Heart left ventricle (tissue), 16 donors: Measurements from ENCODE around the gene RBM14. TPM values are rescaled to one million over a fixed set of nuclear protein-coding genes. Genes with fewer than 3 reads are reported as not detected.

Experiments
- ATAC-seq, 4 donors: fragments of 200-7000 bp; cut with Tn5 transposase; one replicate each; pipeline ENCODE4 v1.9.1; 2020 to 2022; ENCODE audit warnings: moderate library complexity in 4 of 4, mild to moderate bottlenecking in 3 of 4, moderate number of reproducible peaks in 1 of 4
- DNase-seq, 5 donors: peaks; one replicate each; pipeline ENCODE4 v3.0.0-alpha.2; 2020
- H3K27ac ChIP-seq, 12 donors: fragments of 200-600 bp; sonication (generic) in 4 of 12; one replicate each; pipeline versions ENCODE4 v1.5.0 to v1.8.0; 2016 to 2022; ENCODE audit warnings: mild to moderate bottlenecking in 2 of 12
- H3K27me3 ChIP-seq, 9 donors: fragments of 200-600 bp; sonication (generic) in 2 of 9; one replicate each; pipeline versions ENCODE4 v1.5.1 to v1.8.0; 2016 to 2022; ENCODE audit warnings: mild to moderate bottlenecking in 3 of 9
- H3K36me3 ChIP-seq, 9 donors: fragments of 200-600 bp; sonication (generic) in 2 of 9; one replicate each; pipeline versions ENCODE4 v1.5.0 to v1.8.0; 2018 to 2022; ENCODE audit warnings: mild to moderate bottlenecking in 2 of 9
- H3K4me1 ChIP-seq, 12 donors: fragments of 200-600 bp; sonication (generic) in 4 of 12; one replicate each; pipeline versions ENCODE4 v1.5.0 to v1.8.0; 2016 to 2022; ENCODE audit warnings: mild to moderate bottlenecking in 3 of 12
- H3K4me3 ChIP-seq, 12 donors: fragments of 200-600 bp; sonication (generic) in 4 of 12; one replicate each; pipeline versions ENCODE4 v1.5.0 to v1.8.0; 2017 to 2022; ENCODE audit warnings: mild to moderate bottlenecking in 9 of 12, moderate library complexity in 4 of 12
- H3K9me3 ChIP-seq, 12 donors: fragments of 200-600 bp; sonication (generic) in 4 of 12; one replicate each; pipeline versions ENCODE4 v1.5.0 to v1.8.0; 2016 to 2022; ENCODE audit warnings: mild to moderate bottlenecking in 1 of 12
- CTCF ChIP-seq, 12 donors: fragments of 200-600 bp; sonication (generic) in 4 of 12; IDR thresholded peaks; one replicate each; pipeline versions ENCODE4 v1.5.0 to v1.8.0; 2018 to 2022; ENCODE audit warnings: antibody characterized with exemption in 12 of 12, mild to moderate bottlenecking in 5 of 12
- POLR2A ChIP-seq, 2 donors: fragments of 450-650 bp; IDR thresholded peaks; one replicate each; pipeline ENCODE4 v1.6.1; 2017; ENCODE audit warnings: antibody characterized with exemption in 2 of 2, mild to moderate bottlenecking in 2 of 2, moderate library complexity in 2 of 2
- WGBS, 4 donors: extraction: QIAGEN DNeasy Blood & Tissue Kit in 2 of 4; methylation state at CpG; one replicate each; pipeline versions ENCODE4 v1.1.5 to v1.1.7; 2013 to 2018; 5-methylcytosine and 5-hydroxymethylcytosine counted together
- intact Hi-C, 10 donors: fragments of 100-400 bp; cut with DNase I; formaldehyde crosslinking; loops; one replicate each; pipeline versions ENCODE4 v1.11.1 to v1.14.2; 2022
- polyA plus RNA-seq, 2 donors: library from polyadenylated mRNA; stranded (reverse); fragments of 200-250 nt; gene quantifications; one replicate each; pipeline ENCODE4 v1.2.3, GENCODE V29; 2013
- total RNA-seq, 9 donors: library from RNA; depleted of rRNA in 2 of 9; stranded (reverse); fragments of >200 nt in 2 of 9; fragmentation: NEBNext Ultra II Directional in 3 of 9; extraction: Animal tissue kit (Norgen Biotek cat#: 25700) in 3 of 9; gene quantifications; one replicate each; pipeline versions ENCODE4 v1.1.0 to v1.2.4, GENCODE V29; 2016 to 2023
- donor health status: ischemic (EF 13 %, LVEDD 7.1; RV severe dilation, severe dysfunction).
- donor health status: healthy with polysubstance abuse.
- donor health status: DM: no; HTN: yes; CAD: no.
- donor health status: DM: no; HTN: no; CAD: no.
- donor health status: ischemic (EF 25% LVEDD 6.9; RV normal size, moderate dysfunction).
- donor health status: ischemic (EF 25% LVEDD 5.7; RV mildly dilated, moderate dysfunction).
- donor health status: healthy.
- donor health status: DM: yes; HTN: yes; CAD: no.
- donor health status: ischemic (EF 35%, LVEDD 5.7; RV mildly dilated, moderate dysfunction).
- donor health status: nonischemic (EF 11% LVEDD 7.7; RV severe dilation, severe dysfunction).
- donor health status: DM: yes; HTN: yes; CAD: no.
- donor health status: PGD.
- donor health status: ischemic (EF 29% LVEDD 5.4; RV normal size, mild dysfunction).
- donor health status: nonischemic (EF 23%, LVEDD 6.1; RV moderate dilation, normal function).

The RBM14 gene
- total and polyA plus RNA-seq, 11 donors: 17.4 to 40.0 (median 30.6) TPM

- peaks cover 0 to 88% (median 47%) of the 10 kb centered on the region in 9 donors for H3K36me3 ChIP-seq
- no peak overlapping the region for H3K27ac ChIP-seq
- no peaks in the 10 kb centered on the region for H3K4me1 ChIP-seq
- H3K4me3 ChIP-seq: no peak overlapping the region
- DNase-seq (no peak), ATAC-seq (peak in 1 of 4 donors; percentile 31)
- H3K9me3 ChIP-seq: no peaks in the 10 kb centered on the region
- no peaks in the 10 kb centered on the region for H3K27me3 ChIP-seq
- WGBS, 4 donors: 88 to 97% (median 95%) methylated on average over 7 of the region's 7 CpGs
- intact Hi-C loops: no loop called here
- TF ChIP-seq CTCF (IDR thresholded peaks at IDR 0.05): no peak
- TF ChIP-seq POLR2A (IDR thresholded peaks at IDR 0.05): no peak
These were observed 36.2 kb downstream of the RBM14 start for GRCh38 chr11:66652651-66653050.

DNA sequence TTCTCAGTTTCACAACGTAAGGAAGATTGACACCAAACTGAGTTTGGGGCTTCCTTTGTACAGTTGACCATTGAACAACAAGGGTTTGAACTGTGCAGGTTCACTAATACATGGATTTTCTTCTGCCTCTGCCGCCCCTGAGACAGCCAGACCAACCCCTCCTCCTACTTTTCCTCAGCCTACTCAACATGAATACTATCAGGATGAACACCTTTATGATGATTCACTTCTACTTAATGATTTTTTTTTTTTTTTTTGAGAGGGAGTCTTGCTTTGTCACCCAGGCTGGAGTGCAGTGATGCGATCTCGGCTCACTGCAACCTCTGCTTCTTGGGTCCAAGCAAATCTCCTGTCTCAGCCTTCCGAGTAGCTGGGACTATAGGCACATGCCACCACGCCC lies 36.7 kb downstream of the RBM14 start:
- peaks cover 0 to 88% (median 47%) of the 10 kb centered on the region in 9 donors for H3K36me3 ChIP-seq
- no peak for ATAC-seq

DNA sequence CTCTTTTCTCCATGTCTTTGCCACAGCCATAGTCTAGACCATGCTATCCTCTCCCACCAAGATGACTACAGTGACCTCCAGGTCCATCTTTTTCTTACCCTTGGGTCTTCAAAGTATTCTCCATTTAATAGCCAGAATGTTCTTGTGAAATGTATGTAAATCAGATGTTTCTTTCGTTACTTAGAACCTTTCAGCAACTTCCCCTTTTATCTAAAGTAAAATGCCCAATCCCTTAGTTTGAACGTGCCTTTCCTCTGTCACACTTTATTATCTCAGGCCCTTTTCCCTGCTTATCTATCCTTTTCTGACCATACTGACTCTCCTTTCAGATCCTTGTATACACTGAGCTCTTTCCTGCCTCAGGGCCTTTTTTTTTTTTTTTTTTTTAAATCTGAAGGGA lies 43.3 kb downstream of the RBM14 start:
- ATAC-seq (no peak), DNase-seq (no peak)
- H3K4me1 ChIP-seq: peaks cover 0 to 10% (median 0%) of the 10 kb centered on the region in 12 donors
- H3K4me3 ChIP-seq: no peak overlapping the region
- no peaks in the 10 kb centered on the region for H3K27me3 ChIP-seq
- H3K9me3 ChIP-seq: no peaks in the 10 kb centered on the region
- no peak overlapping the region for H3K27ac ChIP-seq
- no peak for TF ChIP-seq POLR2A (IDR thresholded peaks at IDR 0.05)
- TF ChIP-seq CTCF (IDR thresholded peaks at IDR 0.05): no peak
- H3K36me3 ChIP-seq: peaks cover 0 to 79% (median 51%) of the 10 kb centered on the region in 9 donors
- intact Hi-C loops: no loop called here
- 29 to 41% (median 38%) methylated on average over 2 of the region's 2 CpGs for WGBS, 4 donors

More for the DNA sequence above, 36.7 kb downstream of the RBM14 start:
- H3K27ac ChIP-seq: no peak overlapping the region
- no peaks in the 10 kb centered on the region for H3K4me1 ChIP-seq
- WGBS, 4 donors: 87 to 90% (median 89%) methylated on average over 6 of the region's 6 CpGs
- H3K9me3 ChIP-seq: no peaks in the 10 kb centered on the region
- TF ChIP-seq POLR2A (IDR thresholded peaks at IDR 0.05) (no peak), CTCF (IDR thresholded peaks at IDR 0.05) (no peak)
- no peaks in the 10 kb centered on the region for H3K27me3 ChIP-seq
- DNase-seq: no peak
- H3K4me3 ChIP-seq: no peak overlapping the region
- intact Hi-C loops: no loop called here

DNA sequence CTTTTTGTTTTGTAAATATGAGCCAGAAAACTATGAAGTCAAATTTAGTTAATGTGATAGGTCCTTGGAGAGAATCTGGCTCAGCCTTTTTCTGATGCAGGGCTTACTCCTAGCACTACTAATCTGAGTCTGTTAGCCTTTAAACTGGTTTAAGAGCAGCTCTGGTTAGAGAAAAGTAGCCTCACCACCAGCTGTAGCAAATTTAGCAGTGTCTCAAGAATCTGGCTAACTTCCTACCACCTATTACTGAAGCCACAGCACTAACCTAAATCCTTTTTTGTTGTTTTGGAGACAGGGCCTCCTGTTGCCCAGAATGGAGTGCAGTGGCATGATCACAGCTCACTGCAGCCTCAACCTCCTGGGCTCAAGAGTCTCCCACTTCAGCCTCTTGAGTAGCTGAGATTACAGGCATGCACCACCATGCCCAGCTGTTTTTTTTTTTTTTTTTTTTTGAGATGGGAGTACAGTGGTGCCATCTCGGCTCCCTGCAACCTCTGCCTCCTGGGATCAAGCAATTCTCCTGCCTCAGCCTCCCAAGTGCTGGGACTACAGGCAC lies 47.4 kb downstream of the RBM14 start:
- H3K27ac ChIP-seq: no peak overlapping the region
- intact Hi-C loops: no loop called here
- H3K4me3 ChIP-seq: no peak overlapping the region
- 55 to 81% (median 64%) methylated on average over 1 of the region's 1 CpG for WGBS, 4 donors
- DNase-seq (no peak), ATAC-seq (no peak)
- TF ChIP-seq POLR2A (IDR thresholded peaks at IDR 0.05) (no peak), CTCF (IDR thresholded peaks at IDR 0.05) (no peak)
- no peaks in the 10 kb centered on the region for H3K27me3 ChIP-seq
- peaks cover 0 to 95% (median 79%) of the 10 kb centered on the region in 9 donors for H3K36me3 ChIP-seq
- H3K9me3 ChIP-seq: no peaks in the 10 kb centered on the region
- peaks cover 0 to 13% (median 0%) of the 10 kb centered on the region in 12 donors for H3K4me1 ChIP-seq
